Activated CD8-positive, alpha-beta memory T cell treated with anti-CD3 and anti-CD28 coated beads, Interleukin-2, amount 50 U/mL, for 1 hour (primary cell): Measurements from ENCODE around the gene CST7.
"Not testable (repeated sequence)": the region's sequence is repeated elsewhere in the genome, so short reads cannot be mapped to it uniquely, and the experiment has no call there.

ENCODE experiments used
- DNase-seq: peaks from one replicate; pipeline ENCODE4 v3.0.0-alpha.2; 2020; ENCODE audit errors: extremely low read depth

Gene CST7

GRCh38 chr20:24929867-24930723, 19.0 kb upstream of the CST7 start:
- DNase-seq = not testable (repeated sequence)

- DNase-seq = not testable (repeated sequence)
These were observed 18.1 kb upstream of the CST7 start for GRCh38 chr20:24930724-24931688.

GRCh38 chr20:24931893-24932292, 17.2 kb upstream of the CST7 start:
- DNase-seq = not testable (repeated sequence)

GRCh38 chr20:24933266-24933908, 15.7 kb upstream of the CST7 start:
- no peak for DNase-seq

GRCh38 chr20:24934101-24934661, 14.9 kb upstream of the CST7 start:
- DNase-seq = no peak

- no peak for DNase-seq
These were observed 14.4 kb upstream of the CST7 start for GRCh38 chr20:24934716-24935115.

- DNase-seq = no peak
These were observed 13.9 kb upstream of the CST7 start for GRCh38 chr20:24935140-24935539.

GRCh38 chr20:24935766-24936525, 13.1 kb upstream of the CST7 start:
- DNase-seq = no peak

GRCh38 chr20:24936526-24937407, 12.3 kb upstream of the CST7 start:
- DNase-seq = no peak

- no peak for DNase-seq
These were observed 11.5 kb upstream of the CST7 start for GRCh38 chr20:24937579-24937978.

- no peak for DNase-seq
These were observed 10.6 kb upstream of the CST7 start for GRCh38 chr20:24938498-24938897.

- DNase-seq = no peak
These were observed 10.0 kb upstream of the CST7 start for GRCh38 chr20:24939036-24939435.

GRCh38 chr20:24942679-24943078, 6.4 kb upstream of the CST7 start:
- no peak for DNase-seq

GRCh38 chr20:24943196-24943595, 5.9 kb upstream of the CST7 start:
- DNase-seq = no peak

- DNase-seq = no peak
These were observed 5.3 kb upstream of the CST7 start for GRCh38 chr20:24943731-24944130.

- not testable (repeated sequence) for DNase-seq
These were observed 2.7 kb upstream of the CST7 start for GRCh38 chr20:24946376-24946775.

GRCh38 chr20:24948396-24948938, 602 bp upstream of the CST7 start:
- DNase-seq = not testable (repeated sequence)

GRCh38 chr20:24949756-24950127, 673 bp downstream of the CST7 start:
- DNase-seq = no peak

- no peak for DNase-seq
These were observed 1.2 kb downstream of the CST7 start for GRCh38 chr20:24950128-24950835.
